Measurements from ENCODE around the gene HOOK1.

HOOK1 gene

DNA sequence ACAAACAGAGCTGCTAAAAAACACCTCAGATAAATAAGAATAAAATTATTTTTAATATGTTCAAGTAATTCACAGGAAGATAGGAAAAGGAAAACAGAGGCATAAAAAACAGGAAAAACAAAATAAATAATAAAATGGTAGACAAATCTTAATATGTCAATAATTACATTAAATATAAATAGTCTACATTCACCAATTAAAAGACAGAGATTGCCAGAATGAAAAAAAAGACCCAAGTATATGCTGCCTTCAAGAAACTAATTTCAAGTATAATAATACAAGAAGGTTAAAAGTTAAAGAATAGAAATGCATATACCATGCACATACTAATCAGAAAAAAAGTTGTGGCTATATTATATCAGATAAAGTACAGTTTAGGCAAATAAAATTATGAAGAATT lies 109.9 kb downstream of the HOOK1 start:
- TF ChIP-seq EZH2phosphoT487 (IDR thresholded peaks at IDR 0.05; ENCODE audit: borderline replicate concordance) (no peak), CTCF (conservative IDR thresholded peaks at IDR 0.05; ENCODE audit: low read length) (no peak)
- Histone ChIP-seq H3K36me3 (ENCODE audit: insufficient read depth, low read length) (no peaks in the 10 kb centered on the region), H3K9me3 (ENCODE audit: insufficient read depth, low read depth, low read length) (peaks cover 10% of the 10 kb centered on the region), H3K9ac (ENCODE audit: low read depth, low read length, poor library complexity, severe bottlenecking) (no peak overlapping the region), H3K27me3 (ENCODE audit: insufficient read depth, low read length, poor library complexity, severe bottlenecking) (no peaks in the 10 kb centered on the region), H3K4me2 (ENCODE audit: low read depth, low read length, poor library complexity, severe bottlenecking) (no peak overlapping the region), H3K9me2 (replicated peaks; ENCODE audit: low read depth, low read length) (no peaks in the 10 kb centered on the region), H3F3A (ENCODE audit: low read depth) (no peaks in the 10 kb centered on the region), H4K20me1 (ENCODE audit: insufficient read depth, low read length, poor library complexity, severe bottlenecking) (no peaks in the 10 kb centered on the region), H3K4me1 (ENCODE audit: insufficient read depth, low read length, poor library complexity, severe bottlenecking) (no peaks in the 10 kb centered on the region), H3K4me3 (ENCODE audit: low read length, poor library complexity, severe bottlenecking) (no peak overlapping the region), H2AFZ (ENCODE audit: low read length) (no peak overlapping the region), H3K79me2 (ENCODE audit: insufficient read depth, low read length) (no peaks in the 10 kb centered on the region)

All from Loucy (cell line).